ENCODE data around the gene SHANK1.
"Not testable (repeated sequence)": the region's sequence is repeated elsewhere in the genome, so short reads cannot be mapped to it uniquely, and the experiment has no call there.

The SHANK1 gene

DNA sequence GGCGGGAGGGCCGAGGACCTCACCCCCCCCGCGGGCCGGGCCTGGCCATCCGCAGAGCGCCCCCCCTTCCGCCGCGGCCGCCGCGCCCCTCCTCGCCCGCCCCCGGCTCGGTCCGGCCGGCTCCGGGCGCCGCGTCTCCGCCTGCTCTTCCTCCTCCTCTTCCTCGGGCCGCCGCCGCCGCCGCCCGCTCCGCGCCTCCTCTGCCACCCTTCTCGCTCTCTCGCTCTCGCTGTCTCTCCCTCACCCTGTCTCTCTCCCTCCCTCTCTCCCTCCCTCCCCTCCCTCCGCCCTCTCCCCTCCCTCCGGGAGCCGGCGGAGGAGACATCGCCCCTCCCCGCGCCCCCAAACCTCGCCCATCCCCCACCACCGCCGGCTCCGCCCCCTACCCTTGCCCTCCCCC lies at the start of gene SHANK1:
TSS of gene SHANK1 (minus strand) at position 237 of the 400 bp plus-strand sequence. CDS start 2,883 bp downstream, outside the sequence.
- DNase-seq: no peak

DNA sequence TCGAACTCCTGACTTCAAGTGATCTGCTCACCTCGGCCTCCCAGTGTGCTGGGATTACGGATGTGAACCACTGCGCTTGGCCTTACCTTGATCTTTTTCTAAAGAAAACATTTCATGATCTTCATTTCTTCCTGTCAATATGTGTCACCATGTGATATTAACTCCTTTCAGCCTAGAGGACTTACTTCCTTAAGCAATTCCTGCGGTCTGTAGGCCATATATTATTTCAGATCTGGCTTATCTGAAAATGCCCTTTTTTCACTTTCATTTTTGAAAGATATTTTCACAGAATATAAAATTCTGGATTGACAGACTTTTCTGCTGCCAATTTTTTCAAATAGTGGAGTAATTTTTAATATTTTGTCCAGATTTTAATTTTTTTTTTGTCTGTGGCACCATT lies 48.7 kb upstream of the SHANK1 start:
- no peak for DNase-seq

DNA sequence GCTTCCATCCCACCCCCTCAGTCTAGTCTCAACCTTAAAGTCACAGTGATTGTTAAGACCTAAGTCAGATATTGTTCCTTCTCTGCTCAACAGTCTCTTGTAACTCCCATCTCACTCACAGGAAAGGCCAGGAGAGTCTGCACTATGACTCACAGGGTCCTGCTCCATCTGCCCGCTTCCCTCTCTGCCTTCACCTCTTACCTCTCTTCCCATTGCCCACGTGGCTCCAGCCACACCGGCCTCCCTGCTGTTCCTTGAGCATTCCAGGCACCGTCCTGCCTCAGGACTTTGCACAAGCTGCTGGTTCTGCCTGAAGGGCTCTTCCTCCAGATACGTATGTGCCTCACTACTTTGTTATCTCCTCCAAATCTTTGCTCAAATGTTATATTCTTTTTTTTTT lies 47.7 kb upstream of the SHANK1 start:
- DNase-seq: not testable (repeated sequence)

DNA sequence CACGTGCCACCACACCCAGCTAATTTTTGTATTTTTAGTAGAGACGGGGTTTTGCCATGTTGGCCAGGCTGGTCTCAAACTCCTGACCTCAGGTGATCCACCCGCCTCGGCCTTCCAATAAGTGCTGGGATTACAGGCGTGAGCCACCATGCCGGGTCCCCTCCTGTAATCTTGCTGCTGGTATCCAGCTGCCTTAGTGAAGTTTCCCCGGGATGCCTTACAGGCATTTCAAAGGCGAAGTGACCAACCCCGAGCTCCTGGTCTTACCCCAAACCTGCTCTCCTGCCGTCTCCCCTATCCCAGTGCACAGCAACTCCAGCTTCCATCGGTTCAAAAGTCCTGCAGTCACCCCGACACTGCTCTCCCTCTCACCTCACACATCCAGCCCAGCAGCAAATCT lies 47.1 kb upstream of the SHANK1 start:
- DNase-seq: not testable (repeated sequence)

DNA sequence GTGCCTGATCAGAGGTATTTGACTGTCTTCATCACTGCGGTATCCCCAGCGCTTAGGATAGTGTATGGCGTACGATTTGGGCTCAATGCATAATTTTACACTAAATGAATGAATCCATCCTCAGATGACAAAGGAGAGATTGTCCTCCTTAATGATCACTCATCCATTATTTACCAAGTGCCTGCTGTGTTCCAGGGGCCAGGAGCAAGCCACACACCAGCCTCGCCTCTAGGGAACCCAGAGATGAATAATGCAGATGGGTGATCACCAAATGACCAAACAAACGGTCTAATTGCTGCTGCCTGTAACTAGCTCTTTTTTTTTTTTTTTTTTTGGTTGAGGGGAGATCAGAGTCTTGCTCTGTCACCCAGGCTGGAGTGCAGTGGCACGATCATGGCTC lies 44.8 kb upstream of the SHANK1 start:
- DNase-seq: no peak

DNA sequence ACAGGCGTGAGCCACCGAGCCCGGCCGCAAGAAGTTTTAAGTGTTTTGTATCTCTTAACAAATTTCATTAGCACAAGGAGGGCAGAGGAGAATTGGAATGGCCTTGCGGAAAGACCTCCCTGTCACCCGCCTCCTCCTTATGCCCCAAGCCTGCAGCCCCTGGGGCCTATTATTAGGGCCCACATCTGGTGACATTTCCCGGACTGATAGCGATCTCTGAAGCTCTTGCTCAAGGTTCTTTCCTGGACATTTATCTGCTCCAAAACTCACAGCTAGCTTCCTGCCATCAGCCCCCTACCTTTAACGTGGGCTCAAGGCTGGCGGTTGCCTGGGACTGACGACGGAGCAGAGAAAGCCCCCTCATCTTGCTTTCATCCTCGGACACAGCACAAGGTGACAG lies 43.9 kb upstream of the SHANK1 start:
- not testable (repeated sequence) for DNase-seq

DNA sequence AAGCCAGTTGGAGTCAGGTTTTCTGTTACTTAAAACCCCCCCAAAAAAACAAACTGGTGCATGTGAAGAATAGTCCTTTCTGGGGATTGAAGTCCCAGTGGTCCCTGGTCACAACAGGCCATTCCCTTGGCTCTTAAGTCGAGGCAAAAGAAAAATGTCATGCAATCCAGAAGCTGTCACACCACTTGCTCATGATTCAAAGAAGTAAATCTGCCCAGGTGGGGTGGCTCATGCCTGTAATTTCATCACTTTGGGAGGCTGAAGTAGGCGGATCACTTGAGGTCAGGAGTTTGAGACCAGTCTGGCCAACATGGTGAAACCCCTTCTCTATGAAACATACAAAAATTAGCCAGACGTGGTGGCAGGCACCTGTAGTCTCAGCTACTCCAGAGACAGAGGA lies 41.9 kb upstream of the SHANK1 start:
- DNase-seq: not testable (repeated sequence)

DNA sequence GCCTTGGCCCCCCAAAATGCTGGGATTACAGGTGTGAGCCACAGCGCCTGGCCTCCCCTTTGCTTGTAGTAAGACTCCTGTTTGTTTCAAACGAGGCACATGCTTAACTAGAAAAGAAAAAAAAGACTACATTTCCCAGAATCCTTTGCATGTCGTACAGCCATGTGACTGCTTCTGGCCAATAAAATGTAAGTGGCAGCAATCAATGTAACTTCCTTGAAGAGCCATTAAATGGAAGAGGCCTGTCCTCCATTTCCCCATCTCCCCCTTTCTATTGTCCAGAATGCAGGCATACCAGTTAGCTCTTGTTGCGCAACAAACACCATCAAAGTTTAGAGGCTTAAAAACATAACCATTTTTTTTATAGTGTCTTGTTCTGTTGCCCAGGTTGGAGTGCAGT lies 40.3 kb upstream of the SHANK1 start:
- DNase-seq: no peak

DNA sequence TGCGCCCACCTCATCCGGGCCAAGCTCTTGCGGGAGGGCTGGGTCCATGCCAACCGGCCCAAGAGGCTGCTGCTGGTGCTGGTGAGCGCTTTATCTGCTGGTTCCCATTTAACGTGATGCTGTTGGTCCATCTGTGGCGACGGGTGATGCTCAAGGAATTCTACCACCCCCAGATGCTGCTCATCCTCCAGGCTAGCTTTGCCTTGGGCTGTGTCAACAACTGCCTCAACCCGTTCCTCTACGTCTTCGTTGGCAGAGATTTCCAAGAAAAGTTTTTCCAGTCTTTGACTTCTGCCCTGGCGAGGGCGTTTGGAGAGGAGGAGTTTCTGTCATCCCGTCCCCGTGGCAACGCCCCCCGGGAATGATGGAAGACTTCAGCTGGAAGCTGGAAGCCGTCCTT lies 39.5 kb upstream of the SHANK1 start:
- not testable (repeated sequence) for DNase-seq

DNA sequence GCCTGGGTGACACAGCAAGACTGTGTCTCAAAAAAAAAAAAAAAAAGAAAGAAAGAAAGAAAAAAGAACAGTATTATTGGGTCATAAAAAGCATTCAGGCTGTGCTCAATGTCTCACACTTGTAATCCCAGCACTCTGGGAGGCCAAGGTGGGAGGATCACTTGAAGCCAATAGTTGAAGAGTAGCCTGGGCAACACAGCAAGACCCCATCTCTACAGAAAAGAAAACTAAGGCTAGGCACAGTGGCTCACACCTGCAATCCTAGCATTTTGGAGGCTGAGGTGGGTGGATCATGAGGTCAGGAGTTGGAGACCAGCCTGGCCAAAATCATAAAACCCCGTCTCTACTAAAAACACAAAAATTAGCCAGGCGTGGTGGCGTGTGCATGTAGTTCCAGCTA lies 38.0 kb upstream of the SHANK1 start:
- DNase-seq: not testable (repeated sequence)

DNA sequence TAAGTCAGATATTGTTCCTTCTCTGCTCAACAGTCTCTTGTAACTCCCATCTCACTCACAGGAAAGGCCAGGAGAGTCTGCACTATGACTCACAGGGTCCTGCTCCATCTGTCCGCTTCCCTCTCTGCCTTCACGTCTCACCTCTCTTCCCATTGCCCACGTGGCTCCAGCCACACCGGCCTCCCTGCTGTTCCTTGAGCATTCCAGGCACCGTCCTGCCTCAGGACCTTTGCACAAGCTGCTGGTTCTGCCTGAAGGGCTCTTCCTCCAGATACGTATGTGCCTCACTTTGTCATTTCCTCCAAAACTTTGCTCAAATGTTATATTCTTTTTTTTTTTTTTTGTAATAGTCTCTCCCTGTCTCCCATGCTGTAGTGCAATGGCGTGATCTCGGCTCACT lies 36.6 kb upstream of the SHANK1 start:
- DNase-seq: not testable (repeated sequence)

DNA sequence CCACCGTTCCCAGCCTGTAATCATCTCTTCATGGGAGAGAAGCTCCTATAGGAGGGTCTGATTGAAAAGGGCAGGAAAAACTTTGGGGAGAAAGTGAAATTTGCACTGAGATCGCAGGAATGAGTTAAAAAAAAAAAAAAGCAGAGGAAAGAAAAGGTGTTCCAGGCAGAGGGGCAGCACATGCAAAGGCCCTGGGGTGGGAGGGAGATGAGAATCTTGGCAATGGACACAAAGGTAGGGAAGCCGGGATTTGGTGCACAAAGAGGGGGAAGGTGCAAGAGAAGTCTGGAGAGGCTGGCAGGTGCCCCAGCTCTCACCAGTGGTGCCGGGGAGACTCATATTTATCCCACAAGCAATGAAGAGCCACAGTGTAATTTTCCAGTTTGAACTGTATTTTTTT lies 34.3 kb upstream of the SHANK1 start:
- no peak for DNase-seq

DNA sequence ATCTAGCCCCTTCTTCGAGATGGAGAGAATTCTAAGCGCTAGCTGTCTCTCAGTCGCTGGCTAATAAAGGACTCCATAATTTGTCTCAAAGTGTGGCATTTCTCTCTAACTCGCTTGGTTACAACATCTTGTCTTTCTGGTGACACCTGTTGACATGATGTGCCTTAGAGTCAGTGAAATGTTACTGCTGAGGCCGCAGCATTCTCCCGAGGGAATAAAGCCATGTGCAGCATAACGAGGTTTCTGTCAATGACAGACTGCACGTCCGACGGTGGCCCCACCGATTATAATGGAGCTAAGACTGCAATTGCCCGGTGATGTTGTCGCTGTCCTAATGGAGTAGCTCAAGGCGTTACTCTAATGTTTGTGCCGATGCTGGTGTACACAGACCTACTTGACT lies 30.4 kb upstream of the SHANK1 start:
- DNase-seq: no peak

DNA sequence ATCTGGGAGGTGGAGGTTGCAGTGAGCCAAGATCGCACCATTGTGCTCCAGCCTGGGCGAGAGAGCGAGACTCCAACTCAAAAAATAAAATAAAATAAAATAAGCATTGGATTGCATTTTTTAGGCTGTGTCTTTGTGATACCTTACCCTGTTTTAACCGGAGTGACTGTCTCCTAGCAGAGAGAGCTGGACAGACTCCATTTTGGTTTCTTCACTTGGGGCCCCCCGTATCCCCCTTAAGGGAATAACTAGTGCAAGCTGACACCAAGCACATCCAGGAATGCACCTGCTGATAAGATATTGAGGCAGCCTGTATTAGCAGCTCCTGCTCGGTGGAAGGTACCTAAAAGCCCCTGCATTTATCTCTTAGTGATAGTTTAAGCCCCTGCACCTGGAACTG lies 29.9 kb upstream of the SHANK1 start:
- DNase-seq: no peak

DNA sequence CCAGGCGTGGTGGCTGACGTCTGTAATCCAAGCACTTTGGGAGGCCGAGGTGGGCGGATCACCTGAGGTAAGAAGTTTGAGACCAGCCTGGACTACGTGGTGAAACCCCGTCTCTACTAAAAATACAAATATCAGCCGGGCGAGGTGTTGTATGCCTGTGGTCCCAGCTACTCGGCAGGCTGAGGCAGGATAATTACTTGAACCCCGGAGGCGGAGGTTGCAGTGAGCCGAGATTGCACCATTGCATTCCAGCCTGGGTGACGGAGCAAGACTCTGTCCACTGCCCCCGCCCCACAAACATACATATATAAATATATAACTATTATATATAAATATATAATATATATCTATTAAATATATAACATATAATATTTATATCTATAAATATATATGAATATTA lies 27.5 kb upstream of the SHANK1 start:
- not testable (repeated sequence) for DNase-seq

DNA sequence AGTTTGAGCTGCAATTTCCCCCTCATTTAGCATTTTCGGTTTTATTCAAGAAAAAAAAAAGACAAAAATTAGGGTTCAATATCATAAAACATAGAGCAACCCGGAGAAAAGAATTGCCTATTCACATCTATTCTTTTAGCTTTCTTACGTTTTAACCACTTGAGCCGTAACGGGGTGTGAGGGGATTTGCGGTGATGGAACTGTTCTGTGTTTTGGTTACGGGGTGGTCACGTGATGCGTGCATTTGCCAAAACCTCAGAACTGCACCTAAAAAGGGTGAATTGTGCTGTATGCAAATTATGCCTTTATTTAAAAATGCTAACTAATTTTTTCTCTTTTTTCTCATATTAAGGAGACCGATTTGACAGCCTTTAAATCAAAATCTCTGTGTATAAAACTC lies 25.6 kb upstream of the SHANK1 start:
- no peak for DNase-seq

DNA sequence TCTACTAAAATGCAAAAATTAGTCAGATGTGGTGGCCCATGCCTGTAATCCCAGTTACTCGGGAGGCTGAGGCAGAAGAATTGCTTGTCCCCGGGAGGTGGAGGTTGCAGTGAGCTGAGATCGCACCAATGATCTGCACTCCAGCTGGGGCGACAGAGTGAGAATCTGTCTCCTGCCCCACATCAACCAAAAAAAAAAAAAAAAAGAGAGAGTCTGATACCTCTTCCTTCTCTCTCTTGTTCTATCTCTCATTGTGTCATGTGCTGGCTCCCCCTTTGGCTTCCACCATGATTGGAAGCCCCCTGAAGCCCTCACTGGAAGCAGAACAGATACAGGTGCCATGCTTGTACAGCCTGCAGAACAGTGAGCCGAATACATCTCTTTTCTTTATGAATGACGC lies 23.9 kb upstream of the SHANK1 start:
- no peak for DNase-seq

DNA sequence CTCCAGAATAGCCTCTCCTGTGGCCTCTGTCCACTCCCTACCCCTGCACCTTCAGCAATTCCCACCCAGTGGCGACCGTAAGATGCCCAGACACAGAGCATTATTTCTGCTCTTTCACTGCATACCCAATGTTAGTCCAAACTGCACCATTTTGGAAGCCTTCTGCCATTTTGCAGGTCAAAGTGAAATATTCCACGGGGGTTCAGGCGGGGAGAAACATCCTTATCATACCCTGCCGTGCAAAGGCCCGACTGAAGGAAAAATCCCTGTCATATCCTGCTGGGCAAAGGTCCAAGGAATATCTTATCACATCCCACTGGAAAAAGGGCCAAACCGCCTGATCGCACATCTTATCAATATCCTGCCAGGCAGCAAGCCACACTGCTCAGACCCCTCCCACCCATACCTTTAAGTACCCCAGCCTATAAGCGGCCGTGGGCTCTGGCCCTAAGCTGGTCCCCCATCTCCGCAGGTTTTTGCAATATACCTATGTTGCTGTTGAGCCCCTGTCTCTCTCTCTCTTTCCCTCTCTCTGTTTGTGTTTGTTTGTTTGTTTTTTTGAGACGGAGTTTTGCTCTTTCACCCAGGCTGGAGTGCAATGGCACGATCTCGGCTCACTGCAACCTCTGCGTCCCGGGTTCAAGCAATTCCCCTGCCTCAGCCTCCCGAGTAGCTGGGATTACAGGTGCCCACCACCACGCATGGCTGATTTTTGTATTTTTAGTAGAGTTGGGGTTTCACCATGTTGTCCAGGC lies 21.8 kb upstream of the SHANK1 start:
- DNase-seq: no peak

DNA sequence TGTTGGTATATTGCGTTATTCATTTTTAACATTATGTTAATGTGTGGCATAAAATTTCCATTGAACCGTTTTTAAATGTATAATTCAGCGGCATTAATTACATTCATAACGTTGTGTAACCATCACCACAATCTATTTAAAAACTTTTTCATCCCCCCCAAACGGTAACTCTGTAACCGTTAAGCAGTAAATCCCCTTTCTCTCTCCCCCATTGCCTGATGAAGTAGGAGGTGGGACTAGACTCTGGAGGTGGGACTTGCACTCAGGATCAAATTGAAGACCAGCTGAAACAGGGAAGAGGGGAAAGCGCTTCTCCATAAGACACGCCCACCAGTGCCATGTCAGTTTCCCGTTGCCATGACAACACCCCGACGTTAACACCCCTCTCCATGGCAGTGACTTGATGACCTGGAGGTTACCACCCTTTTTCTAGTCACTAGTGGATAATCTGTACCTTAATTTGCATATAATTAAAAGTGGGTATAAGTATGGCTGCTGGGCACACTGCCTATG lies 20.4 kb upstream of the SHANK1 start:
- DNase-seq: no peak

DNA sequence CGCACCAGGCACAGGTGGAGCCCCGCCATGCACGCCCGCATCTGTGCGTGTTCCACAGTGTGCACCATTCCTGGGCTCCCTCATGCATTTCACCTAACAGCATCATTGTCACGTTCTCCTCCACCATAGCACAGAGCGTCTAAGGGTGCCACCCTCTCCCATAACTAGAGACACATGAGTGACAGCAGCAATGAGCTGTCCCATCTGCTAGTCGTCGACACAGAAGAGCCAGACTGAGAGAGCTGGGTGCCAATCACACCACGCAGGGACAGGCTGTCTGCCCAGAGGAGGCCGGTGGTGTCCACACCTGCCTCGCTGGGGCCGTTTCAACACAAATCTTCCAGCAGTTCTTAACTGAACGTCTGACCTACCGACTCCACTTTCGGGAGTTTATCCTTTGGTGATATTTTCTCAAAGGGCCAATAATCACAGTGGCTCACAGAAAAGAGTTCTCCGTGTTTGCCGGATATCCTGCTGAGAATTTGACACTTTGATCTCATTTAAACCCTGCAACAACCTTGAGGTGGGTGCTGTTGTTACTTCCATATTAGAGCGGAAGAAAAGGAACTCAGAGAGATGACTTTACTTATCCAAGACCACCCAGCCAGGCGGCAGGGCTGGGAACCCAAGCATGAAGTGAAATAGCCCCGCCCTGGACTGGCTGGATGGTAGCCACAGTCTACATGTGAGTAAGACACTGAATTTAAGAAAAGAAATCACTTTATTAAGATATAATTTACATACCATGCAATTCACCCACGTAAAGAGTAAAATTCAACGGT lies 19.7 kb upstream of the SHANK1 start:
- DNase-seq: no peak

DNA sequence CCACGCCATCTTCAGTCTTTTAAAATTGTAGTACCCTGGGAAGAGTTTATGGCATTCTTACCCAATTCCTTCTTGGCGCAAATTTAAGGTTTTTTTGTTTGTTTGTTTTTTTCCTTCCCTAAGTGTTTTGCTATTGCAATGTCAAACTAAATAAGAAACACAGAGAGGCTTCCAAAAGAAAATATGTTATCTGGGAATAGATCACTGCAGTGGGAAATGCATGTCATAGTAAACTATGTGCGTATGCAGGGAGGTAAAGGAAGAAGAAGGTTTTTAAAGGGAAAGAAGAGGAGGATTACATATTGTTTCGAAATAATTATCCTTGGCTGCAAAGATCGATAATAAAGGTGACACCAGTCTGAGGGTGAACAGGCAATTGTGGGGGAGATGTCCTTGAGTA lies 16.7 kb upstream of the SHANK1 start:
- DNase-seq: no peak

DNA sequence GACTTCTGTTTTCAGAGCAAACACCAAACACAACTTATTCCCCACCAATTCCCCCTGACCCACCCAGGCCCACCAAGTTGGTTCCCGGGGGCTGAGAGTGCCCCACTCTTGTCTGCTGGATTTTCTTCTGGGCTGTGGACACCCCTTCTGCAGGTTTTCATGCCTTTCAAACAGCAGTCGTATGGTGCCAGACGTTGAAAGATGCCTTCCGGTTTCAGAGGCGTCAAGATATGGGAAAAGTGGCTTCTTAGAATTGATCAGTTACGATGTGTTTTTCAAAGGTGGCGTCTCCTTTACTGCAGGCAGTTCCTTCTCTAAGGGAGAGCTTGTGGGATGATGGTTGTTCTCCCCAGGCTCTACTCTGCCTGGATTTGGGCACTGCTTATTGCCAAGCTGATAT lies 16.3 kb upstream of the SHANK1 start:
- DNase-seq: no peak

DNA sequence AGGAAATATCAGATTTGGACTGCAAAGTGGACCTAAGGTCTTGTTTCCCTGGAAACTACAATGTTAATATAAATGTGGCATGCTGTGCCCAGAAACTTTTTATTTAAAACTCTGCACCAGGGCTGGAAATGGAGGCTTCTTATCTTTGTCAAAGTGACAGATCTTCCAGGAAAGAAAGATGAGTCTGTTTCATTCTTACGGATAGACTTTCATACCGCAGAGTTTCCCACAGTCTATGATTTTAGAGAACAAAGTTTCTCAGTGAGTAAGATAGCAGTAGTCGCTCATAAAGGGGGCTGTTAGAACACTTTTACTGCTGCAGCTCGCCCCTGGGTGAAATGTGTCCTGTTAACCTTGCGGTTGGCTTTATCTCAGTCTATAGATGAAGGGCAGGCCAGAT lies 10.3 kb upstream of the SHANK1 start:
- no peak for DNase-seq

DNA sequence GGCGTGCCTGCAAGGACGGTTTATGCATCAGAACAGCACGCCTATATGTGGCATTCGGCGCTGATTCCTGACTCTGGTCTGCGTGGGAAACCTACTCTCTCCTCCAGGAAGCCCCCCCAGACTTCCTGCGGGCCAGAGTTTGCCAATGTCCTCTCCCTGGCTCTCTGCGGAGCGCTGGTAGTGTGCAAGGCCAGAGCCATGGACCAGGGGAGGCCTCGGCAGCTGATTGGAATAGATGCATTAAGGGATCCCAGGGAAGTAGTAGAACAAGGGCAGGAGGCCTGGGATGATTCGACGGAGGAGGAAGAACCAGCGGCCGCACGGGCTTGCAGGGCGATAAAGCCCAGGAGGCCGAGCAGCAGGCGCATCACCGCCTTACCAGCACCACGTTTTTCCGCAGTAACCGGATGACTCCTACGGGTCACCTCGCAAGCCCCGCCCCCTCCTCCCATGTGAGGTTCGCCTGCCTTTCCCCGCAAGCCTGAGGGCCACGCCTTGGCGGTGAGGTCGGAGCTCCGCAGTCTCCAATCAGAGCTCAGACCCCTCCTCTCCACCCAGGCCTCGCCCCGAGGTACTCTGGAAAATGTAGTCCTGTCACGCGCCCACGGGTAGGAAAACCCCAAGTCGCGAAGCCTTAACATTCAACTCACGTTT lies 8.6 kb upstream of the SHANK1 start:
- peak; percentile 63 for DNase-seq

Data from CD4-positive, alpha-beta T cell treated with Interleukin-10 for 1 hour (primary cell).